ENCODE measurements around the gene LRIT1.
"Not testable (repeated sequence)": the region's sequence is repeated elsewhere in the genome, so short reads cannot be mapped to it uniquely, and the experiment has no call there.

LRIT1 gene, protein sequence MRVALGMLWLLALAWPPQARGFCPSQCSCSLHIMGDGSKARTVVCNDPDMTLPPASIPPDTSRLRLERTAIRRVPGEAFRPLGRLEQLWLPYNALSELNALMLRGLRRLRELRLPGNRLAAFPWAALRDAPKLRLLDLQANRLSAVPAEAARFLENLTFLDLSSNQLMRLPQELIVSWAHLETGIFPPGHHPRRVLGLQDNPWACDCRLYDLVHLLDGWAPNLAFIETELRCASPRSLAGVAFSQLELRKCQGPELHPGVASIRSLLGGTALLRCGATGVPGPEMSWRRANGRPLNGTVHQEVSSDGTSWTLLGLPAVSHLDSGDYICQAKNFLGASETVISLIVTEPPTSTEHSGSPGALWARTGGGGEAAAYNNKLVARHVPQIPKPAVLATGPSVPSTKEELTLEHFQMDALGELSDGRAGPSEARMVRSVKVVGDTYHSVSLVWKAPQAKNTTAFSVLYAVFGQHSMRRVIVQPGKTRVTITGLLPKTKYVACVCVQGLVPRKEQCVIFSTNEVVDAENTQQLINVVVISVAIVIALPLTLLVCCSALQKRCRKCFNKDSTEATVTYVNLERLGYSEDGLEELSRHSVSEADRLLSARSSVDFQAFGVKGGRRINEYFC

DNA sequence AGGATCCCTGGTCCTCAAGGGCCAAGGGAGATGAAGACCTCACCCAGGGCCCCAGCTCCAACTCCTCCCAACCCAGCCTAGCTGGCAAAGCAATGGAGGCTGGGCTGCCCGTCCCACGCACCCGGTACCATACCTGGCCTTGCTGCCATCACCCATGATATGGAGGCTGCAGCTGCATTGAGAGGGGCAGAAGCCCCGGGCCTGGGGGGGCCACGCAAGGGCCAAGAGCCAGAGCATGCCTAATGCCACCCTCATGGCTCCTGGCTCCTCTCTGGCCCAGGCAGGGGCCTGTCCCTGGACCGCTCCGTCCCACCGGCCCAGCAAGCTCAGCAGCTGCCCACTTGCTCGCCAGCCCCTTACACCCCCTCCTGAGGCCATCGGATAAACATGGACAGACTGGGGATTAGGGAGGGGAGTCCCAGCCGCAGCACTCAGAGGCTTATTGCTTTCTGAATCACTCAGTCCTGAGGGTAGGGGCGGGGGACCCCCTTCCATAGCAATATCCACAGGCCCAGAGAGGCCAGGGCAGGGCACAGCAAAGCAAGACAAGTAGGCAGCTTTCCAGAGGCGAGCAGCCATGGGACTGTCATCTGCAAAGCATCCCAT is at the start of gene LRIT1:
Gene LRIT1 (minus strand): TSS at position 362 of the 606 bp plus-strand sequence. CDS start 107 bp downstream, at position 255.
- no peak for DNase-seq (ENCODE audit: low spot score)

DNA sequence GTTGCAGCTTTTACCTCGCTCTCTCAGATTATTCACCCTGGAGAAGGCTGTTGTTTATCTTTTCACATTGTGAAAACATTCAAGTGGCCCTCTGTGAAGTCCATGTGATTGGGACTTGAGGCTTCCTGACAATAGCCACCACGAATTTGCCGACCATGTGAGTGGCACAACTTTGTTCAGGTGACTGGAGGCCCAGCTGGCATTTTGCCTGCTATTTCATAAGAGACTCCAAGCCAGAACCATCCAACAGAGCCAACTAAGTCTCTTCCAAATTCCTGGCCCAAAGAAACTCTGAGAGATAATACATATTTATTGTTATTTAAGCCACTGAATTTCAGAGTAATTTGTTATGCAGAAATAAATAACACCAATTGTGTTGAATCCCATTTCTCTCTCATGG is 48.9 kb upstream of the LRIT1 start:
- no peak for DNase-seq (ENCODE audit: low spot score)

DNA sequence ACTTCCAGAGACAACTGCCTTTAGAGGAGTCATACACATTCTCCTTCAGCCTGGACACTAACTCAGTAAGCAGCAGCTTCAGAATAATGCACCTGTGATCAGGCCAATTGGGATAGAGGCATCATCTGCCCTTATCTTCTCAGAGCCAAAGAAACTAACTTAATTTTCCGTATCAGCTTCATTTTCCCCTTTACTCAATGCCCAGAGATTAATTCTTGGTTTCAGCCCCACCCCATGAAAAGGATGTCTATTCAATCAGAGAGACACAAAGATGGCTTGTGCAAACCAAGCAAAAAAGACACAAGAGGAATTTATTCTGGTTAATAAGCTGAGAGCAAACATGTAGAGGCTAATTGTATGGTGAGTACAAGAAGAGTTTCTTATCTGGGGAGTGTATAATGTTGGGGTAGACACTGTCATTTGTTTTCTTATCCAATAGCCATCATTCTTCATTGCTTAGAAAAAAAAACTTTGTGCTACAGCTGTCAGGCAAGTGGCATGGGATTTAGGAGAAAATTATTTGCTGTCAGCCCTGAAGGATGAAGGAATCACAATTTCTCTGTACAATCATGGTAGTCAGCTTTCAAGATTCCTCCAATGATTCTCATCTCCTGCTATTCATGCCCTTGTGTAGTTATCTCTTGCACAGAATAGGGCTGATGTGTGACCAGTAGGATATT is 48.3 kb upstream of the LRIT1 start:
- DNase-seq (ENCODE audit: low spot score): no peak

DNA sequence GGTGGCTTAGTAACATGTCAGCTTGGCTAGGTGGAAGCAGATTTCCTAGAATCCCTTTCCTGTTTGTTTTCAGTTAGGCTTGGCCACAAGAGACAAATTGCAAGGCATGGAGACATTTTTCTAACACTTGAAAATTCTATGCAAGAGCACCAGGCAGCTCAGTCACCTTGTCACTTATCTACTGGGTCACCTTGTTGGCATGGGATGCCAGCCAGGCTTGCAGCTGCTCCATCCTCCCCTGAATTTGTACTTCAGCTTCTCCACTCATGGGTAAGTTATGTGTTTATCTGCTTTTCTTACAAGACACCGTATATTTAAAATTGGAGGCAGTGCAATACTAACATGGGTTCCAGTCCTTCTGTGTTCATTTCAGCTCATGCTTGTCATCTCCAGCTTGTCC is 46.8 kb upstream of the LRIT1 start:
- no peak for DNase-seq (ENCODE audit: low spot score)

DNA sequence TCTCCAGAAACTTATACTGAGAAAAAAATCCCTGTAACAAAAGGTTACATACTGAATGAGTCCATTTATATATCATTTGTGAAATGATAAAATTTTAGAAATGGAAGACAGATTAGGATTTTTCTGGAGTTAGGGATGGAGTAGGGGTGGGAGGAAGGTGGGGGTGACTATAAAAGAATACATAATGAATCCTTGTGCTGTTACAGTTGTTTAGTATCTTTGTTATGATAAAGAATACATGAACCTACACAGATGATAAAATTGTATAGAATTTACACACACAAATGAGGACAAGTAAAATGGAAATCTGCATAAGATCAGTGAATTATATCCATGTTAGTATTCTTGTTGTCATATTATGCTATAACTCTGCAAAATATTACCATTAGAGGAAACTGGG is 45.3 kb upstream of the LRIT1 start:
- no peak for DNase-seq (ENCODE audit: low spot score)

DNA sequence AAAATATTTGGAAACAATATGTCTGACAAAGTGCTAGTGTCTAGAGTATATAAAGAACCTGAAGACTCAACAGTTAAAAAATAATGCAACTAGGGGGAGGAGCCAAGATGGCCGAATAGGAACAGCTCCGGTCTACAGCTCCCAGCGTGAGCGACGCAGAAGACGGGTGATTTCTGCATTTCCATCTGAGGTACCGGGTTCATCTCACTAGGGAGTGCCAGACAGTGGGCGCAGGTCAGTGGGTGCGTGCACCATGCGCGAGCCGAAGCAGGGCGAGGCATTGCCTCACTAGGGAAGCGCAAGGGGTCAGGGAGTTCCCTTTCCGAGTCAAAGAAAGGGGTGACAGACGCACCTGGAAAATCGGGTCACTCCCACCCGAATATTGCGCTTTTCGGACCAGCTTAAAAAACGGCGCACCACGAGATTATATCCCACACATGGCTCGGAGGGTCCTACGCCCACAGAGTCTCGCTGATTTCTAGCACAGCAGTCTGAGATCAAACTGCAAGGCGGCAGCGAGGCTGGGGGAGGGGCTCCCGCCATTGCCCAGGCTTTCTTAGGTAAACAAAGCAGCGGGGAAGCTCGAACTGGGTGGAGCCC is 38.6 kb upstream of the LRIT1 start:
- DNase-seq (ENCODE audit: low spot score): not testable (repeated sequence)

DNA sequence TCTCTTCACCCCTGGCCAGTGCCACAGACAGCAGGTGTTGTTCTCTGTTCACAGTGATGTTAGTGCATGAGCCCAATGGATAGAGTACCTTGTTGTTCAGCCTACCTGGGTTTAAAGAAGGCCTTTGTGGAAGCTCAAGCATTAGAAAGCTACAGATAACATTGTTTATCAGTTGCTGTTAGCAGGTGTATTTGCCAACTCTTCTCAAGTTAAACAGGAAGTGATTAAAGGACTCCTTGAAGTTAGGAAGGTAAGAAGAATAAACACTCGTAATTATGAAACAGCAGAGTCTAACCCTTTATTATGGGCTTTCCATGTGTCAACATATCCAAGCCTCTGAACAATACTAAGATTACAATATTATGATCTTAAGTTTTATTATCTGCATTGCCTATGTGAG is 29.4 kb upstream of the LRIT1 start:
- no peak for DNase-seq (ENCODE audit: low spot score)

DNA sequence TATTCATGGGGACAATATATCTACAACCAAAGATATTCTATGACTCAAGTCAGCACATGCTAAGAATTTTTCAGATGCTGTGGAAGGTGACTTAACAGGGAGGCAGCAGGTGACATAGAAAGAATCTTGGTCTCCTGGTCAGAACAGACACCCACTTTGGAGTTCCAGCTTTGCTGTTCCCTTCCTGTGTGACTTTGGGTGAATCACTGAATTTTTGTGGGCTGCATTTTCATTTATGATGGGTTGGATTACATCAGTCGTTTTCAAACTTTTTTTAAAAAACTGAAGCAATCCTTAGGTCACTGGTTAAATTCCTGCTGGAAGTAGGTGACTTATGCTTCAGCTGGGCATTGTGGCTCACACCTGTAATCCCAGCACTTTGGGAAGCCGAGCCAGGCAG is 28.4 kb upstream of the LRIT1 start:
- no peak for DNase-seq (ENCODE audit: low spot score)

DNA sequence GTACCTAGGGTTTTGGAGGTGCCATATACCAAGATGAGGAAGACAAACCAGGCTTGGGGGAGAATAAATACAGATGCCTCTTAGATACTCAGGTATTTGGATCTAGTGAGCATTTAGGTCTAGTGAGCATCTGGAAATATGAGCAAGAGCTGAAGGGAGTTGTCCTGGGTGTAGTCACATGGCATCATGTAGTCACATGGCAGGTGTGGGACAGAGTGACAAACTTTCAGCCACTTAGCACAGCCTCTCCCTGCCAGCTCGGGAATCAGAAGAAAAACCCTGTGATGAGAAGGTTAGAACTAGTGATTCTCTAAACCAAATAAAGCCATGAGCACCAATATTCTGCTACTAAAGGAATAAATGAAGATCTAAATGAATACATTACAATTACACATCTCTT is 27.8 kb upstream of the LRIT1 start:
- no peak for DNase-seq (ENCODE audit: low spot score)

DNA sequence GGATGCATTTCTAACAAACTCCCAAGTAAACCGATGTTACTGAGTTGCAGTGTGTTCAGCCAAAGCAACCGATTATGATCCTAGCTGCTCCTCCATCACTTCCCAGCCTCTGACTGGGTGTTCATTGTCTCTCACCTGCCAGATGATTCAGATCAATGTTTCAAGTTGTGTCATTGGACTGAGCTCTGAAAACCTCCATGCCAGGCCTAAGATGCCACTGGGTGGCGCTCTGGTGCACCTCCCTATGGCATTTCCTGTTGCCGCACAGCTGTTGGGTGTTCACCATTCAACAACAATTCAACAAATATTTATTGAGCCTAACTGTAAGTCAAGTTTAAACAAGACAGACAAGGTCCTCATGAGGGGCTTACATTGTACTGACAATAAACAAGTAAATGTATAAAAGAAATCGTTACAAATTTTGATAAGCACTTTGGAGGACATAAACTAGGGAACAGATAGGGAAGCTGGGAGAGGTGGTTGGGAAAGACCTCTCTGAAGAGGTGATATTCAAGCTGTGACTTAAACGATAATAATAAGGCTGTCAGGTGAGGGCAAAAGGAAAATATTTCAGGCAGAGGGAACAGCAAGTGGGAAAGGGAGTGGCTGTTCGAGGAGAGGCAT is 26.3 kb upstream of the LRIT1 start:
- peak; percentile 67 for DNase-seq (ENCODE audit: low spot score)

DNA sequence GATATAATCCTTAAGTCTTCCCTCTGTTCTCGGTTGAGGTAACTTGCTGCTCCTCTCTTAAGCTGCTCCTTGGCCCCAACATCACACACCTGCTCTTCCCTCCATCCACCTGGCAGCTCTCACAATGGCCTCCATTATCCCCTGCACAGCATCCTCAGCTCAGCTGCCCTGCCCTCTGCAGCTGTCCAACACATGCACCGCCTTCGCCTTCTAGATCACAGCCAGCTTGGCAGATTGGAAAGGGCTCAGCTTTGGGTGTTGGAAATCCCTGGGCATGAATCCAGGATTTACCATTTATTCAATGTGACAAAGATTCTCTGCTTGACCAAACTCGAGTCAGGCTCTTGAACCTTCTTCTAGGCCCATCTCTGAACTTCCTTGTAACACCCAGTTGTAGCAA is 24.1 kb upstream of the LRIT1 start:
- DNase-seq (ENCODE audit: low spot score): no peak

DNA sequence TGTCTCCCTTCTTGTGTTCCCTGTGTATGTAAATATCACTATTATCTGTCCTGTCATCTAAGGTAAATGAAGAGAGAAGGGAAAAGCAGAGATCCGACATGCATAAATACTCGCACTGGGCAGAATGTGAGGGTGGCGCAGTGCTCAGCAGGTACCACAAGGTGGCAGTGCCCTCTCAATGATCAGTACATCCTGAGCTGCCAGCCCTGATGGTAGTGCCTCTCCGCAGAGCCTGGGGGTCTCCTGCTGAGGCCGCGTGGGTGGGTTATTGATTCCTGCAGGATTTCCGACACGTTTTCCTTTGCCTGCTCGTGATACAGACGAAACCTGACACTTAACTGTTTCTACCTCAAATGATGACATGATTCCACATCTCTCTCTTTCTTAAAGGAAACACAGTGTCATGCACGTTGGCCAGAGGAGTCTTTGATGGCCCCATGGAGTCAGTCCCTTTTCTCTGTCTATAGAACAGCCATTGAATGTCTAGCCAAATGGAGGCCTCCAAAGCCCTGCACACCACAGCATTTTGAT is 23.3 kb upstream of the LRIT1 start:
- DNase-seq (ENCODE audit: low spot score): peak; percentile 88

DNA sequence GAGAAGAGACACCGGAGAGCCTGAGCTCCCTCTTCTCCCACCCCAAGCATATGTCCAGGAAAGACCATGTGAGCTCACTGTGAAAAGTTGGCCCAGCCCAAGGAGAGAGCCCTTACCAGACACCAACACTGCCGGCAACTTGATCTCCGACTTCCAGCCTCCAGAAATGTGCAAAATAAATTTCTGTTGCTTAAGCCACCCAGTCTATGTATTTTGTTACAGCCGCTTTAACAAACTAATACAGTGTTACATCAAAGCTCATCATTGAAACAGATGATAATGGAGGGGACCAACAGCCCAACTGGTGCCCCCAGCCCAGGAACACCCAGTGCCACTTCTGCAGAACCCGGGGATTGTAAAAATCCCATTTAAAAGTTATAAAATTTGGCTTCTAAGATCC is 22.4 kb upstream of the LRIT1 start:
- no peak for DNase-seq (ENCODE audit: low spot score)

DNA sequence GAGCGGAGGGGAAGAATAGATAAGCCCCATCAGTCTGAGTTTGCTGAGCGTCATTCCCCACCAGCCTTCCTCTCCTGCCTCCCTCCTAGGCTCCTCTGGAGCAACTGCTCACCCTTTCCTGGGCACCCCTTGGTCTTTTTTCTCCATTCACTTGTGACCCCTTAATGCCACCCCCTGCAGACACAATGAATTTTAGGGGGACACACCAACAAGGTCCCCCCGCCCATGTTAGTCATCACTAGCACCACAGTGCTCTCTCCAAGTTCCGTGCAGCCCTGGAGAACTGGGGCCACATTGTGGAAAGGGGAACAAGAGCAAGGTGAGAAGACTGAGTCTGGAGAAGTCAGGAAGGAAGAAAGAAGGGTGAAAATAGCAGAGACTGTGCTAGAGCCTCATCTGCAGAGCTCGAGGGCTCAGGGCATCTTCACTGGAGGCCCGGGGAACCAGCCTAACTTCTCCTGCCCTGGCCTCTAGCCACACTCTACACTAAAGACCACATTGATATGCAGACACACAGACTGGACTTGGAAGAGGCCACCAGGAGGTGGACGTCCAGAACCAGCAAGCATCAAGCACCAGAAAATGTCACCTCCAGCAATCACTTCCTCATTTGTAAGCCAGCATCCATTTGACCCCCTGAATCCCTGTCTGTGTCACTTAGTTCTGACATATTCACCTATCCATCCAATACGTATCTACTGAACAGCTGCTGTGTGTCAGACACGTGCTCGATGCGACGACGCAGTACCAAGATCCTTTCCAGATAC is 21.0 kb upstream of the LRIT1 start:
- DNase-seq (ENCODE audit: low spot score): no peak

DNA sequence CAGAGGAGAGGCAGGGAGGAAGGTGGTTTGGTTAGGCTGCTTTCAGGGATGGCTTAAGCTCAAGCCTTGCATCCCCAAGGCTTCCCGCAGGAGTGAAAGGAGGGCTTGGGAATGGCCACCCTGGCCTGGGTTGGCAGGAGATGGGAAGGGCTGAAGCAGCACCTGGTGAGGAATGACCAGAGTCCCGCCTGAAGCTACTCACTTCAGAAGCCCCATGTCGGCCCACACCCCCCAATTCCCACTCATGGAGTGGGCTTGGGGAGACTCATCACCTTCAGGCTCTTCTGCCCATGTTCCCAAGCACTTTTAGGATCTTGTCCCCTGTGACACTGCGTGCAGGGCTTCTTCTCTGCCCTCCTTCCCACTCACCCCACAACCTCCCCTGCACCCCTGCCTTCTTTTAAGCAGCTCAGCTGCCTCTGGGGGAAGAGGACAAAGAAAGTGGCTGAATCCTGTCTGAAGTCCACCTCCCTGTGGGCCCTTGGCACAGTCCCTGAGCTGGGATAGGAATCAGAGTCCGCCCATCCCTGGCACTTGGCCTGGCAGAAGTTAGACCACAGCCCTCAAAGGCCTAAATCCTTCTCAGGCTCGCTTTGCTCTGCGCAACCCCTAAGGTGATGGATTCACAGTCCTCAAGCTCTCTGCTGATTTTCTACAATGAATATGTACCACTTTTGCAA is 20.0 kb upstream of the LRIT1 start:
- DNase-seq (ENCODE audit: low spot score): no peak

DNA sequence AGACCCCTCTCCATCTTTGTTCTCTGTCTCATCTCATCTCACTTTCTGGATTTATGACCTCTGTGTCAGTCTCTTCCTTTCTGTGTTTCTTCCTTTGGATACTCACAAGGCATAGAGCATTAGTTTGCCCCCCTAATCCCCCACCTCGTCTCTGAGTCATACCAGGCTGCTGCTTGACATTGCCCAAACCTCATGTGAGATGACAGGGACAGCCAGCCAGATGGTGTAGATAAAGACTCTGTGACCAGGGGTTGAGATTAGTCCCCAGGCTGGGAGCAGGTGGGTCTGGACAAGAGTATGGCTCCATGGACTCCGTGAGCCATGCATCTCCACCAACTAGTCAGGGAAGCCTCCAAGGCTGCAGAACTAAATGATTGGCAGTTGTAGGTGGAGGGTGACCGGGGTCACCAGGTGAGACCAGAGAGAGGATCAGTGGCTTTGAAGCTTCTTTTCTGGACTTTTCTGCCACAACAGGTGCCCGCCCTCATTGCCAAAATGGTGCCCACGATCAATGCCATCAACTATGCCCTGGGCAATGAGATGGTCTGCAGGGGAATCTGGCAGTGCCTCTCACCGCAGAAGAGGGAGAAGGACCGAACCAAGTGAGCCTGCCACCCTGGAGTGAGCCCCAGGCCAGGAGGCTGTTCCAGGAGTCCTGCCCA is 16.8 kb upstream of the LRIT1 start:
- DNase-seq (ENCODE audit: low spot score): no peak

DNA sequence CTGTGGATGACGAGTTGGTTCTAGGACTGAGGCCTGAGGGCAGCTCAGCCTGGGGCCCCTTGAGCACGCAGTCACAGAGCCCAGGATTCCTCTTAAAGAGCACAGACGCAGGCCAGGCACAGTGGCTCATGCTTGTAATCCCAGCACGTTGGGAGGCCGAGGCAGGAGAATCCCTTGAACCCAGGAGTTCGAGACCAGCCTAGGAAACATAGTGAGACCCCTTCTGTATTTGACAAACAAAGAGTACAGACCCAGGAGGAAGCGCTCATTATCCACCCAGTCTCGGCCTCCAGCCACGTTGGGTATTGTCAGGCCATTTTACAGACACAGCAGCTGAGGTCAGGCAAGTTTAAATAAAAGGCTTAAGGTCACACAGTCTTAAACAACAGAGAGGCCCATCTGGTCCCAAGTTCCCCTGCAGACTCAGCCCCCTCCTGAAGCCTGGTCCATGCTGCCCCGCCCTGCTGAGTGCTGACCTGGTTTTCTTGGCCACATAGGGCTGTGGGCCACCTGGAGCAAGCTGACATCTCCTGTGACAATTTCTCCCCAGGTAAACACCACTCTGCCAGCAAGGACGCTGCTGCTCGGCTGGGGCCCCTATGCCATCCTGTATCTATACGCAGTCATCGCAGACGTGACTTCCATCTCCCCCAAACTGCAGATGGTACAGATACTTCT is 16.1 kb upstream of the LRIT1 start:
- DNase-seq (ENCODE audit: low spot score): no peak

DNA sequence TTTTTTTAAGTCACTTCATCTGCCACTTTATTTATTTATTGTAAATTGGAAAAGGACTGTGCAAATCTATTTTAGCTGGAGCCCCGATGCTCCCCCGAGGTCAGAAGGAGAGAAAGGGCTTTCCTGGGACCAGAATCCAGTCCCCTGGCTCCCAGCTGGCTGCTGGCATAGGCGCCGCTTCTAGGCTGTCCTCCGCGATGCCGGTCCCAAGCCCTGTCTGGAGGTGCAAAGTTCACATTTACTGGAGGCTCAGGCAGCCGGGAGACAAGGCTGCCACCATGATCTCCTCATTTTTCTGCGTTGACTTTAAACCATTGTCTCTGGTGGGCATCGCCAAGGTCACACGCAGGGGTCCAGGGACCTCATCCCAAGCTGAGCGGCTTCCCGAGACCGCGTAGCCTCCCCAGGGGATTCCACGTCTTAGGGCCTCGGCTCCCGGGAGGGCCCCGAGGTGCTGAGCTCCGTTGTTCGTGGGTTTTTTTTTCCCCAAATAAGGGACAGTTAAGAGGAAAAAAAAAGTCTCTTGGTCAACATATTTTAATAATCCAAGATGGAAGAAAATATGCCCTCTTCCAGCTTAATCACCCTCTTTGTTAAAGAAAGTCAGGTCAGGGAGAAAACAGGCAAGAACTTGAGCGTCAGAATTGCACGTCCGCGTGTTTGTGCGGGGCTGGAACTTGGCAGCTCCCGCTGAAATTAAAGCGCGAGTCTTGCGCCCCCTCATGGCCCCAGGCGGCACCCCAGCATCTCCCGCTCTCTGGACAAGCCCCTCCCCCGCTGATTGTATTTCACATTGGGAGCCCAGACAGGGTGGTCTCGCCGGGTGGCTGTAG is 15.4 kb upstream of the LRIT1 start:
- peak; percentile 78 for DNase-seq (ENCODE audit: low spot score)

Measured in iPS-NIHi11 (cell line).